GM21786 (cell line): Measurements from ENCODE around the gene ZSCAN16.
A peak's percentile ranks its signal among the peaks of the same experiment; 100 is the strongest.

ENCODE experiments used
- ATAC-seq: cut with Tn5 transposase; IDR thresholded peaks from one replicate; pipeline ENCODE4 v1.9.1; 2021; ENCODE audit not compliant: unreplicated experiment

The ZSCAN16 gene

DNA sequence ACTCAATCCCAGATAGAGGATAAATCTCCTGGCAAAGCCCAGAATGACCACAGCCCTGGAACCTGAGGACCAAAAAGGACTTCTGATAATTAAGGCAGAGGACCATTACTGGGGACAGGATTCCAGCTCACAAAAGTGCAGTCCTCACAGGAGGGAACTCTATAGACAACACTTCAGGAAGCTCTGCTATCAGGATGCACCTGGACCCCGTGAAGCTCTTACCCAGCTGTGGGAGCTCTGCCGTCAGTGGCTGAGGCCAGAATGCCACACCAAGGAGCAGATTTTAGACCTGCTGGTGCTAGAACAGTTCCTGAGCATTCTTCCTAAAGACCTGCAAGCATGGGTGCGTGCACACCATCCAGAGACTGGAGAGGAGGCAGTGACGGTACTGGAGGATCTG, 992 bp downstream of the ZSCAN16 start:
- no peak for ATAC-seq

GRCh38 chr6:28134015-28134414, 9.6 kb downstream of the ZSCAN16 start:
- ATAC-seq, result no peak

DNA sequence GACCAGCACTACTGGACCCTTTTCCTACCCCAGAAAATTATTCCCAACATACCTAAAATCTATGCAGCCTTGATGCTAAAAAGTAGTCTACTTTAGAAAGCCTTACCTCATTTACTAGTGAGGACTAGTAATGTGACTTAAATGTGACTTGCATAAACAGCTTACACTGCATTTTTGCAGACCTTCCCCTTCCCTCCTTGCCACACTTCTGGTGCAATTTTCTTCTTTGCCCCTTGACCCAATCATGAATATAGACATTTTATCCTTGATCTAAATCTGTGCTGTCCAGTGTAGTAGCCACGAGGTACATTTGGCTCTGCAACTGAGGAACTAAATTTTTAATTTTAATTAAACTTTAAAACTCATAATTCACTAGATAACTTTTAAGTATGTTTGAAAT, 10.3 kb downstream of the ZSCAN16 start:
- no peak for ATAC-seq

DNA sequence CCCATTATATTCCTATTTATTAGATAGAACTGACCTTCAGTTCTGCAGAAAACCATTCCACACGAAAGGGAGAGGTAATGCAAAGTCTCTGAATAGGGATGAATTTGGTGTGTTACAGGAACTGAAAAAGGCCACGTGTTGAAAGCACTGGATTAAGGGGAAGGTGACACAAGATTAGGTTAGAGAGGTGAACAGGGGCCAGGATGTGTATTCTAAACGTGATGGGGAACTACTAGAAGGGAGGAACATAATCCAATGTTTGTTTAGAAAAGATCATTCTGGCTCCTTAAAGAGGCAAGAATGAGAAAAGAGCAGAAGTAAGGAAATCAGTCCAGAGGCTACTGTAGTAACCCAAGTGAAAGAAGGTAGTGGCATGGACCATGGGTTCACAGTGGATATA, 11.0 kb downstream of the ZSCAN16 start:
- ATAC-seq, result no peak

DNA sequence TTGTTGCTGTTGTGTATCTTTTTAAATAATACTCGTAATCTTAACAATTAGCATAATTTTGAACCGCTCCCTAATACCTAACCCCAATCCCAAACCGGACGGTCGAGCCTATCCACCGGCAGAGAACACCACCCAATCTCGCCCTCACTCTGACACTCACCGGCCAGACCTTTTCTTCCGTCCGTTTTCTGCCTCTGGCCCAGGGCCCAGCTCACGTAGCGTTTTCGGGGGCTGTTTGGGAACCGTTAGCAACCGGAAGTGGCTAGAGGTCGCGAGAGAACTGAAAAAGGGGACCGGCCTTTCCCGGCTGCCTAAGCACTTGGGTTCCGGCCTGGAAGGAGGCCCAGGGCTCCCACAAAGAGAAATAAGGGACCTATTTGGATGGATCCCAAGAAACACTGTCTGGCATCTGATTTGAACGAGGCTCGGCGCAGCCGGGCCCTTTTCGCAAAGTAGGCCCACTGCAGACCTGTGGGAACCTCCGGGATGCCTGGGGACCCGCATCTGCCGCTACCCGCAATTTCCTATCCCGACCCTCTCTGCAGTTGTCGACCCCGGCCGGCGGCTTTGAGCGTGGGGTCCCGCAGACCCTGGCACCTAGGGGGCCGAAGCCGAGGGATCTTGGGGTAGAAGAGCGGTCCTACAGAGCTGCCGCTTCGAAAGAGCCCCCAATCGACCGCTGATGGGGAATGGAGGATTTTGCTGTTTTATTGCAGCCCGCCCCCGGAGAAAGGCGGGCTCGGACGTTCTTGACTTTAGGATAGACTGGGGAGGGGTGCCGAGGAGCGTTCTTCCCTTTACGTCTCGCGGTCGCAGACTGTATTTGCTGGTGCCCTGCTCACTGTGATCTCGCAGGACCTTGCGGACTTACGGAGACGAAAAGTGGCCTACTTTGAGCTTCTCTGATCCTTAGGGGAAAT, 12.4 kb downstream of the ZSCAN16 start:
- ATAC-seq, result peak; percentile 45

DNA sequence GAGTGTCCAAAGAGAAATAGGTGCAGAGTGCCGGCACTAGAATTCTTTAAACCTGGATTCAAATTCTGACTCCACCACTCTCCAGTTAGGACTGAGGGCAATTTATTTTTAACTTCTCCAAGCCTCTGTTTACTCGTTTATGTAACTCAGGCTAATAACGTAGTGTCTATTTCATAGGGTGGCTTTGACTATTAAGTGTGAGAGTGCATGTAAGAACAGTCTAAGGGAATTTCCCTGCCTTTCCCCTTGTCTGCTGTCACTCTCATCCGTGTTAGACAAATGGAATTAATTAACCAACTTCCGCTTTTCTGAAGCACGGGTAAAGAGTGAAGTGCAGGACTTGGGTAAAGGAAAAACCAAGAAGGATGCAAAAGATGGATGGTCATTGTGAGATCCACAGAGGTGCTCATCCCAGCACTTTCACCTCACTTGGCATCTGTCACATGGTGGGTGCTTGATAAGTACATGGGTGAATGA, 13.1 kb downstream of the ZSCAN16 start:
- no peak for ATAC-seq

DNA sequence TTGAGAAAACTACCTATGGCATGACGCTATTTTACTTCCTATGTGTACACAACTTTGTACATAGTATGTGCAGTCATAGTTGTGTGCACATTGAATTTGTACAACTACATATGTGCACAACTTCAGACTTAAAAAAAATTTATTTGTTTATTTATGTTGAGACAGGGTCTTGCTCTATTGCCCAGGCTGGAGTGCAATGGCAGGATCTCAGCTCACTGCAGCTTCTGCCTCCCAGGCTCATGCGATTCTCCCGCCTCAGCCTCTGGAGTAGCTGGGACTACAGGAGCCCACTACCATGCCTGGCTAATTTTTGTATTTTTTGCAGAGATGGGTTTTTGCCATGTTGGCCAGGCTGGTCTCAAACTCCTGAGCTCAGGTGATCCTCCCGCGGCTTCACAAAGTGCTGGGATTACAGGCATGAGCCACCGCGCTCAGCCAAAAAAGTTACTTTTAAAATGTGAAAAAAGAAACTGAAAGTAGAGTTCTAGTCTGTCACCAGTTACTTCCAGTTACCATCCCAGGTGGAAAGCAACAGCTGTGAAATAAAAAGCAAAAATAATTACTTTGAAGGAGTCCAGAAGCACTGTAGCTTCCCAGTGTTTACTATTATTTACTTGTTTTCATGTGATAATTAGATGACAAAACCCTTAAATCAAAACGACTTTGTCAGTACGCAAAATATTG, 15.6 kb downstream of the ZSCAN16 start:
- ATAC-seq, result no peak

- no peak for ATAC-seq
These were observed 16.2 kb downstream of the ZSCAN16 start for GRCh38 chr6:28140616-28141015.

- ATAC-seq, result peak; percentile 82
These were observed 17.3 kb downstream of the ZSCAN16 start, which contains the start of gene ZKSCAN8 for GRCh38 chr6:28141500-28142329. Gene ZKSCAN8, plus strand, starts transcription at chr6:28141883. Its CDS starts 6,525 bp downstream, at chr6:28148408.

DNA sequence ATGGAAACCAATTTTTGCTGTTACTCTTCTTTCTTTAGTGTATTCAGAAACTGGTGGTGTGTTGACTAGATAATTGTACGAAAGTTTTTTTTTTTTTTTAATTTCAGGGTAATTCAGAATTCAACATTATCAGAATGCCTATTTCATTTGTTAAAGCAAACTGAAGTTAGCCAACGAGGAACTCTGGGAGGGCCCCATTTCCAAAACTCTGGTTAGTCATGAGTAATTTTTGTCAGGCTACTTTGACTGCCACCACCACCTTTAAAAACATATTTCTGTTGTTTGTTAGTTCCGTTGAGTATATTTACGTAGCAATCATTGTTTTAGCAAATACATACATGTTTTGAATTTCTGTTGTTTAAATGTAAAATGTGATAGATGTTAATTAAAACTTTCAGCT, 18.0 kb downstream of the ZSCAN16 start:
- ATAC-seq, result no peak

DNA sequence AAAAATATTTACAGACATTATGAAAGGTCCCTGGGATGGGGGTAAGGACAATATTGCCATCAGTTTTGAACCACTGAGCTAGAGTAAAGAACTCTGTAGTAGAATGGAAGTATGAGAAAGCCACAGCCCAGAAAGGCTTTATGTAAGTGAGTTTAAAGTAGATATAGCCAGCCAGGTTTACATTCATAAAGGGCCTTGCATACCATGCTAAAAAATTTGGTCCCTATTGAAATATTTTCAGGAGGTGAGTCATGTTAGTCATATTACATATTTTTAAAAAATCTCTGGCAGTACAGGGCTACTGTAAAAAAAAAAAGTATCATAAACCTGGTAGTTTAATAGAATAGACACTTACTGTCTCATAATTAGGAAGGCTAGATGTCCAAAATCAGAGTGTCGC, 20.8 kb downstream of the ZSCAN16 start:
- no peak for ATAC-seq

GRCh38 chr6:28152531-28152930, 28.1 kb downstream of the ZSCAN16 start:
- ATAC-seq, result no peak

- no peak for ATAC-seq
These were observed 29.1 kb downstream of the ZSCAN16 start for GRCh38 chr6:28153546-28153945.

GRCh38 chr6:28154357-28154756, 29.9 kb downstream of the ZSCAN16 start:
- ATAC-seq, result no peak

- no peak for ATAC-seq
These were observed 33.9 kb downstream of the ZSCAN16 start for GRCh38 chr6:28158318-28158717.

GRCh38 chr6:28159029-28159607, 34.7 kb downstream of the ZSCAN16 start:
- no peak for ATAC-seq

DNA sequence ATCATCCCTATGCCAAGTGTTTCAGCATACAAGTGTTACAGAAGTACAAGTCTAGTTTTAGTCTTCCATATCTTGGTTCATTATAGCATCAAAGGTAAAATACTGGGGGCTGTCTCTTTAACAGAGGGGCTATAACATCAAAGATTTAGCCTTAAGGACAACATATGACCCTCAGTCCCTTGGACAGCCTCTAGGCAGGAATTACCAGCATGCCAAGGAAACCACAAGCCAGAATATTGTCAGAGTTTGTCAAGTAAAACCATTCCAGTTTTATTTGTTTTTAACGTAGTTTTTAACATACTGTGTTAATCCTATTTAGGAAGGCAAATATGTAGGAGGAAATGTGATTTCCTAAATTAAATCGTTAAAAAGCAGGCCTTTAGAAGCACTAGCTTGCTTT, 35.8 kb downstream of the ZSCAN16 start:
- no peak for ATAC-seq

GRCh38 chr6:28161410-28162079, 37.1 kb downstream of the ZSCAN16 start:
- ATAC-seq, result peak; percentile 93

- no peak for ATAC-seq
These were observed 41.2 kb downstream of the ZSCAN16 start for GRCh38 chr6:28165563-28165962.

- ATAC-seq, result no peak
These were observed 42.7 kb downstream of the ZSCAN16 start for GRCh38 chr6:28167068-28167467.
